Adipocyte (in vitro differentiated cells): ENCODE data around the gene PDZRN4.

Source experiments
- DNase-seq: peaks from one replicate; pipeline ENCODE4 v3.0.0-alpha.2; 2015; ENCODE audit warnings: low read depth
- H3K27me3 ChIP-seq: replicated peaks from 2 replicates; pipeline ENCODE4 v1.7.0; 2013; ENCODE audit warnings: mild to moderate bottlenecking, low read length, moderate library complexity; ENCODE audit not compliant: control insufficient read depth, insufficient read depth
- H3K36me3 ChIP-seq: 2 replicates; pipeline ENCODE4 v1.7.0; 2013; ENCODE audit warnings: low read length, mild to moderate bottlenecking, moderate library complexity; ENCODE audit not compliant: control insufficient read depth, insufficient read depth, severe bottlenecking
- H3K4me1 ChIP-seq: 2 replicates; pipeline ENCODE4 v1.7.0; 2013; ENCODE audit warnings: mild to moderate bottlenecking, low read length, moderate library complexity; ENCODE audit not compliant: control insufficient read depth, insufficient read depth
- H3K4me3 ChIP-seq: 2 replicates; pipeline ENCODE4 v1.7.0; 2013; ENCODE audit warnings: mild to moderate bottlenecking, low read length, moderate library complexity
- H3K9ac ChIP-seq: 2 replicates; pipeline ENCODE4 v1.7.0; 2013; ENCODE audit warnings: mild to moderate bottlenecking, low read length, moderate library complexity
- H3K9me3 ChIP-seq: 2 replicates; pipeline ENCODE4 v1.7.0; 2013; ENCODE audit warnings: mild to moderate bottlenecking, low read length, moderate library complexity; ENCODE audit not compliant: control insufficient read depth

Gene PDZRN4

DNA sequence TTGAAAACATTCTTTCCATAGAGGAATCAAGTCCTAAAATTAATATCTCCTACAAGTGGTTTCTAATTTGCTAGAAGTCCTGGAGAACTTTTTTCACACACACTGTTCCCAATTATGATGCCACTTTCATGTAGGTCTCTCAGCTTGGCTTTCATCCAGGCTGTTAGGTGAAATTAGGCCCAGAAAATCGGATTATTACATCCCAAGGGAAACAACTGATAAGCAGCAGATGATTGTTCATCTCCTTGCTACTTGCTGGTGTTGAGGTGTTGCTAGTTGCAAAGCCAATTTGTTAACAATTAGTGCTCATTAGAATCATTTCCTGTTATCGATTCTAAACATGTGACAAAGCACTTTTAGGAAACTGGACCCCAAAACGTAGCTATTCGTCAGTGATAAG lies 248.0 kb downstream of the PDZRN4 start:
- H3K4me3 ChIP-seq = no peak overlapping the region
- H3K9ac ChIP-seq = no peak overlapping the region
- no peaks in the 10 kb centered on the region for H3K27me3 ChIP-seq
- no peaks in the 10 kb centered on the region for H3K36me3 ChIP-seq
- no peaks in the 10 kb centered on the region for H3K4me1 ChIP-seq
- H3K9me3 ChIP-seq = no peaks in the 10 kb centered on the region
- no peak for DNase-seq

DNA sequence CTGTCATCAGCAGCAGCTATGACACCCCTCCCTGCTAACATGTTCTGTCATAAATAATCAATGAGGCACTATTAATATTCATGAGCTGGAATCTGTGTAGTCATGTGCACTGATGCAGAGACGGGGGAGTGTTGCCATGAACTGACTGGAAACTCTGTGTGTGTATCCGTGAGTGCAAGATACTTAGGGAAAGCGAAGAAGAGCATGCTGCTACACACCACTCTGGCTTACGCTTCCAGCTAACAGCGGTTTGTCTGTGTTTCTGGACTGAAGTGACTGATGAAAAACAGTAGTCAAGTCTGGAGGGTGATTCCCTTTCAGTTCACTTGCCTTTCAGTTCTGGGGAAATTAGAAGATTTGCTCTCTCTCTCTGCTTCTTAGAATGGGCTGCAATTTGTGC lies 249.4 kb downstream of the PDZRN4 start:
- H3K9me3 ChIP-seq = no peaks in the 10 kb centered on the region
- no peaks in the 10 kb centered on the region for H3K36me3 ChIP-seq
- no peak overlapping the region for H3K4me3 ChIP-seq
- no peaks in the 10 kb centered on the region for H3K4me1 ChIP-seq
- no peak for DNase-seq
- no peak overlapping the region for H3K9ac ChIP-seq
- H3K27me3 ChIP-seq = no peaks in the 10 kb centered on the region

DNA sequence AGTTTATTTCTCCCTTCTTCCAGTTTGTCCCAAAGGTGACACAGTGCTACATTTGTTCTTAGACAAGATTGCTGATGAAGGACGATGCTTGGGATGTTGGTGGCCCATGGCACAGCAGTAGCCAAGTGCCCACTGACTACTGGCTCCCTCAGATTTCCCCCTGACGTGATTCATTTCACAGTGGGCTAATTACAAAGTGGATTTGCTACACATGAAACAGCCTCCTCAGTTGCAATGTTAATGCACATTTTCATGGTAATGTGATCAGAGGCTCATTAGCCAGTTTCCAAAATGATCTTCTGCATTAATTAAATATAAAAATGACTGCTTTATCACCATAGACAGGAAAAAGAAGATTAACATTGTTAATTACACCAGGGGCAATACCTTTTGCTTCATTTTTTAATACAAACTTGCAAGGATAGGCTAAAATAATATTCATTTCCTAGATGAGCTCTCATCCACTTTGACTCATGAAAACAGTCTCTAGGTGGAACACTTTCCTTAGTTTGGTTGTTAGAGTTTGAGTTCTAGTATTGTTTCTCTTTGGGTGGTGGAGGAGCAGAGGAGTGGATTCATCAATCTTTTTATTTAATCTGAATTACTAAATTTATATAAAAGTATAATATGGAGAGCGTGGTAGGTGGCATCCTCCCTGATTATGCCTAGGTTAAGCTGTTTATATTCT lies 250.9 kb downstream of the PDZRN4 start:
- H3K27me3 ChIP-seq = no peaks in the 10 kb centered on the region
- H3K4me1 ChIP-seq = no peaks in the 10 kb centered on the region
- no peak overlapping the region for H3K4me3 ChIP-seq
- no peak overlapping the region for H3K9ac ChIP-seq
- no peak for DNase-seq
- H3K9me3 ChIP-seq = no peaks in the 10 kb centered on the region
- H3K36me3 ChIP-seq = no peaks in the 10 kb centered on the region

DNA sequence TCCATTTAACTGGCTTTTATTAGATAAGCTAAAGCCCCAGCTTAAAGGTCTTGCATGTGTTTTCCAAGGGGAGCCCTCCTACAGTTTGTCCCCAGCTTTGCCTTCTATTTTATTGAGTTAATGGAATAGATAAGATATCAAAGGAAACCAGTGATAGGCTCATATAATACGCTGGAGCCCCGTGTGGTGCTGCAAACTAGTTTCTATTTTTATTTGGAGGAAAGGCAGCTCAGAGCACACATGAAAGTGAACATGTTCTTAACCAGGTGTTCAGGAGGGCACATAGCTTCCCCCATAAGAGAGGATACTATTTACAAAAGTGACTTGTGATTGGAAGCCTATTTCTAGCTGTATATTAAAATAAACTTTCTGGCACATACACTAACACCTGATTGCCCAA lies 251.7 kb downstream of the PDZRN4 start:
- no peaks in the 10 kb centered on the region for H3K9me3 ChIP-seq

DNA sequence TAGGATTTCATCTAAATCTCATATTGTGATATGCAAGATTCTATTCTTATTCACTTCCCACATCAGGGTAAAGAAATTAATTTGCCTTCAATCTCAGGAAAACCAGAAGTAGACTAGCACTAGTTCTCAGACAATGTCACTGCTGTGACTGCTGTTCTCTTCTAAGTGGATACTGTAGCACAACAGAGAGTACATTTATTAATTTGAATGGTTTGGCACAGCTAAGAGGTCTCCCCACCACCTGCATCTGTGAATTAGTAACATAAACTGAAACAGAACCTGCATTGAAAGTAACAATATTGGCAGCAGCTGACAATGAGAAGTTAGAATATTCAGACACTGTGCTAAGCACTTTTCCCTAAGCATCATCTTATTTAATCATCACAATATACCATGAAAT lies 253.1 kb downstream of the PDZRN4 start:
- Histone ChIP-seq H3K4me1 (no peaks in the 10 kb centered on the region), H3K9me3 (no peaks in the 10 kb centered on the region), H3K9ac (no peak overlapping the region), H3K36me3 (no peaks in the 10 kb centered on the region), H3K4me3 (no peak overlapping the region), H3K27me3 (no peaks in the 10 kb centered on the region)
- no peak for DNase-seq

More for the DNA sequence above, 251.7 kb downstream of the PDZRN4 start:
- DNase-seq = no peak
- no peaks in the 10 kb centered on the region for H3K36me3 ChIP-seq
- H3K27me3 ChIP-seq = no peaks in the 10 kb centered on the region
- no peak overlapping the region for H3K4me3 ChIP-seq
- no peaks in the 10 kb centered on the region for H3K4me1 ChIP-seq
- H3K9ac ChIP-seq = no peak overlapping the region

DNA sequence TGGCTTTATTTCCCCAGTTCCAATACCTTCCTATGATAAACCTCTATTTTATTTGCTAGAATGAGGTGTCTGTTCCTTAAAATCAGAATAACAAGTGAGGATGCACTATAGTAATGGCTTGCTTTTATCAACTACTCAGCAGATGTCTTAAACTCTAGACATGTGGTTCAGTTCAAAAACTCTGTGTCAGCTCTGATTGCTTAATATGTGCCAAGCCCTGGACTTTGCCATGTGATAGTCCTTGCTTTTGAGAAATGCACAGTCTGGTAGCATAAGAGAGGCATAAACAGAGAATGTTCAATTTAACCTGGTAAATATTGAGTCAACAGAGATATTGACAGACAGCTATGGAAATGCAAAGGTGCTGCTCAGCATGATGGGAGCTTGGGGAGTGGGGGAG lies 254.8 kb downstream of the PDZRN4 start:
- Histone ChIP-seq H3K9ac (no peak overlapping the region), H3K4me3 (no peak overlapping the region), H3K36me3 (no peaks in the 10 kb centered on the region), H3K4me1 (no peaks in the 10 kb centered on the region), H3K9me3 (no peaks in the 10 kb centered on the region), H3K27me3 (no peaks in the 10 kb centered on the region)
- no peak for DNase-seq

DNA sequence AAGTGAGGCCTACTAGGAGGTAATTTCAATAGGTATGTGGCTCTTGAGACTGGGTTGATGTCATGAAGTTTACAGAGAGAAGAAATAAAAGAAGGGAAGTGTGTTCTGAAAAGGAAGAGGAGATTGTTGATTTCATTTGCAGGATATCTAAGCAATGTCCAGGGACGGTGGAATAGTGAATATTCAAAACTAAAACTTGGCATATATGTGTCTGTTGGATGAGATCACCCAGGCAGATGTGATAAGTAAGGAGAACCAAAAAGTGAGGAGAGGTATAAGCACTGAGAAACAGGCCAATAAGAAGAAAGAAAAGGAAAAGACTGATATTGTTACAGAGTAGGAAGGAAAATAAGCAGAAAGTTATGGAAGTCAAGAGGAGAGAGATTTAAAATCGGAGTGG lies 255.6 kb downstream of the PDZRN4 start:
- H3K4me1 ChIP-seq = no peaks in the 10 kb centered on the region
- H3K36me3 ChIP-seq = no peaks in the 10 kb centered on the region
- H3K27me3 ChIP-seq = no peaks in the 10 kb centered on the region
- DNase-seq = no peak
- no peaks in the 10 kb centered on the region for H3K9me3 ChIP-seq
- no peak overlapping the region for H3K9ac ChIP-seq
- H3K4me3 ChIP-seq = no peak overlapping the region

DNA sequence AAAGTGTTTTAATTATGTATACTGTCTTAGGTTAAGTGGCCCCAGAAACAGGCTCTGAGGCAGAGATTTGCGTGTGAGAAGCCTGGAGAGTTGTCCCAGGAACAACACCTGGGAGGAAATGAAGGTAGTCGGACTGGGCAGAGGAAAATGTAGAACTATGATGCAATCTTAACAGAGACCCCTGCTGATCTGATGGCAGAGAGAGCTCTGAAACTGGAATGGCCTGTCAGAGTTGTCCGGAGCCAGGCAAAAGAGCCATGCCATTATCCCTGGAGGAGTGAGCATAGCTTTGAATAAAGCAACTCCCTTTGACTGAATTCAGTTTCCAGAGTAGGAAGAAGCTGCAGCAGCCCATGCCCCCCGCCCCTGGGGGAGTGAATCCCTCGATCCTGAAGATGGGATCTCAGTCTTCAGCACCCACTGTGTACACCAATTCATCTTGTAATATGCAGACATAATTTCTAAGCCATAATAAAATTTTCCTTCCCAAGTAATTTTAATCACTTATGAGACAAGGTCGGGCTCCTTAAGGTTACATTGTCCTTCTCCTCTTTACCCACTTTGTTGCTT lies 264.8 kb downstream of the PDZRN4 start:
- H3K9ac ChIP-seq = no peak overlapping the region
- no peak for DNase-seq
- no peak overlapping the region for H3K4me3 ChIP-seq

DNA sequence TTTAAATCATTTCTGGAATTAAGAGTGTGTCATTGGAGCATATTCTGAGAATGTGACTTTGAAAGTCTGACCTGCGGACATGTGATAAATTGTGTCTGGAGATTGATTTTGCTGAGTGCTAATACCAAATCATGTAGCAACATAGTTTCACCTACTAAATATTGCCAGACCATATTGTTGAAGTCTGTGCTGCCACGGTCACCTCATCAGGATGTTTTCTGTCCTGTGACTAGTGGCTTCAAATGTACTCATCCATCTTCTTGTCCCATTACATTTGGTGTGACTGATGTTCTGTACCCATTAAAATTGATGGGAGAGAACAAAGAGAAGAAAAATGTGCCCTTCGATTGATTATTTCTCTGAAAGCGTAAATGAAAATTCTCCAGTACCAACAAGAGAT lies 265.3 kb downstream of the PDZRN4 start:
- no peak for DNase-seq
- no peaks in the 10 kb centered on the region for H3K36me3 ChIP-seq
- no peaks in the 10 kb centered on the region for H3K27me3 ChIP-seq
- H3K9me3 ChIP-seq = peaks cover 3% of the 10 kb centered on the region
- no peaks in the 10 kb centered on the region for H3K4me1 ChIP-seq
- H3K4me3 ChIP-seq = no peak overlapping the region
- H3K9ac ChIP-seq = no peak overlapping the region

More for the DNA sequence above, 264.8 kb downstream of the PDZRN4 start:
- H3K36me3 ChIP-seq = no peaks in the 10 kb centered on the region
- peaks cover 3% of the 10 kb centered on the region for H3K9me3 ChIP-seq
- no peaks in the 10 kb centered on the region for H3K27me3 ChIP-seq
- no peaks in the 10 kb centered on the region for H3K4me1 ChIP-seq

DNA sequence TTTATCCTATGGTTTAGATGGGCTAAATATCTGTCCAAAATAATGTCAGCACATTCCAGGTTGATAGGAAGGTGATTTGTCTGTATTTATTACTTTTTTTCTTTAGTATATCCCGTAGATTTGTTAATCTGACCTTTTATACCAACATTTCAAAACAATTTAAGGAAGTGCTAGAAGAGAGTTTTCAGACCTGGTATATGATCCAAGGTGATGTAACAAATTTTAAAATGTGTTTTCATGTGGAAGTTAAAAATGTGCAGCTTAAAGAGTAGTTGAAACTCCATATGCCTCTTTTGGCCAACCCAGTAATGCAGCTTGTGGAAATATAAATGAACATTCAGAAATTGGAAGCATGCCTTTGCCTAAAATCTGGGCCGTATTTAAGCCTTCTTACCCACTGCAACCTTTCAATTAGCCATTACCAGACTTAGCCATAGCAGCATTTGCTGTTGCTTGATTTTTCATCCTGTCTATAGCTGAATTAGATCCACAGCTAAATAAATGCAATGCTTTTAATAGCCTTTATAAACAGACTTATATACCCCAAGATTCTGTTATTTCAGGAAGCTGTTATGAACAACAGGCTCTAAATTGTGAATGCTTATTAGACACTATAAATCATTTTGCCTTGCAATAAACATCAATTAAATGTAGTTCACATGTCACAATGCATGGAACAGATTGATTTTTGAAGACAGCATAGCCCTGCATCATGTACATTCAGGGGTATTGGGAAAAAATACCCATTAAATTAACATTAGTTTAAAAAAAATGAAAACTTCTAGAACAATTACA lies 271.2 kb downstream of the PDZRN4 start:
- no peak overlapping the region for H3K9ac ChIP-seq
- H3K27me3 ChIP-seq = no peaks in the 10 kb centered on the region
- no peak overlapping the region for H3K4me3 ChIP-seq
- H3K4me1 ChIP-seq = no peaks in the 10 kb centered on the region
- no peak for DNase-seq
- peaks cover 8% of the 10 kb centered on the region for H3K9me3 ChIP-seq
- no peaks in the 10 kb centered on the region for H3K36me3 ChIP-seq

DNA sequence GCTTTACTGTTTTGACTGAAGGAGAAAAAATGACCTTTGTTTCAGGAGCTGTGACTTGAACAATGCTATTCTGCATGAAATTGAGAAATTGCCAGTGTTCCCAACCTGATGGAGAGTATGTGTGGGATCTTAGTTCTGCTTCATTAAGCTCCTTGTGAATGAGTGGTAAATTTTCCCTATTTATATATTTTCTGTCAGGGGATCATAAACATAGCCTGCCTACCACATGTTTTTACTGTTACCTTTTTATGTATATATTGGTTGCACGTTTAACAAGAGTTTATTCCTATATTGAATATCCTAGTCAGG lies 271.7 kb downstream of the PDZRN4 start:
- peaks cover 8% of the 10 kb centered on the region for H3K9me3 ChIP-seq
- H3K9ac ChIP-seq = no peak overlapping the region
- no peak overlapping the region for H3K4me3 ChIP-seq
- H3K36me3 ChIP-seq = no peaks in the 10 kb centered on the region
- H3K27me3 ChIP-seq = no peaks in the 10 kb centered on the region
- DNase-seq = no peak
- no peaks in the 10 kb centered on the region for H3K4me1 ChIP-seq
